Activated CD4-positive, alpha-beta T cell treated with anti-CD3 and anti-CD28 coated beads for 36 hours (primary cell): ENCODE data around the gene DLGAP1. TPM values are rescaled to one million over a fixed set of nuclear protein-coding genes. Genes with fewer than 3 reads are reported as not detected.
A peak's percentile ranks its signal among the peaks of the same experiment; 100 is the strongest.

Experiments
- ATAC-seq: fragments of 200-7000 bp; cut with Tn5 transposase; one replicate; pipeline ENCODE4 v1.10.0; 2021; ENCODE audit warnings: mild to moderate bottlenecking, moderate library complexity
- CTCF ChIA-PET: fragments of 350-600 bp; sonication (Branson Sonifier 250); formaldehyde crosslinking; loops from one replicate; lab custom pipeline; 2021; ENCODE audit warnings: antibody characterized with exemption; lab: Charles Lee
- POLR2A ChIA-PET: fragments of 350-600 bp; sonication (Branson Sonifier 250); formaldehyde crosslinking; loops from one replicate; lab custom pipeline; 2021; ENCODE audit warnings: antibody characterized with exemption, inconsistent platforms; lab: Charles Lee
- DNase-seq: peaks from one replicate; pipeline ENCODE4 v3.0.0-alpha.2; 2020
- H3K27ac Mint-ChIP-seq: one replicate; pipeline ENCODE4 v1.8.0; 2021; ENCODE audit warnings: mixed read lengths
- H3K27me3 Mint-ChIP-seq: one replicate; pipeline ENCODE4 v1.8.0; 2021; ENCODE audit warnings: mixed read lengths
- H3K36me3 Mint-ChIP-seq: one replicate; pipeline ENCODE4 v1.8.0; 2021; ENCODE audit warnings: low read depth, mixed read lengths
- H3K4me1 Mint-ChIP-seq: one replicate; pipeline ENCODE4 v1.8.0; 2021; ENCODE audit warnings: mixed read lengths
- H3K4me3 Mint-ChIP-seq: one replicate; pipeline ENCODE4 v1.8.0; 2021; ENCODE audit warnings: mild to moderate bottlenecking, moderate library complexity, mixed read lengths
- H3K9me3 Mint-ChIP-seq: one replicate; pipeline ENCODE4 v1.8.0; 2021; ENCODE audit warnings: low read depth, mixed read lengths
- intact Hi-C, 2 experiments: fragments of 100-400 bp; cut with DNase I in 1 of 2; cut with micrococcal nuclease in 1 of 2; formaldehyde crosslinking; loops; one replicate each; pipeline versions ENCODE4 v1.14.2 to v1.15.1; 2022 to 2024; cut with DNase I, micrococcal nuclease
- total RNA-seq, 2 experiments: library from RNA; stranded (reverse); gene quantifications; one replicate each; pipeline ENCODE4 v1.2.3, GENCODE V29; 2021

The DLGAP1 gene
- total RNA-seq, 2 experiments from 2014 or later: 0.14 TPM; not detected in 1

GRCh38 chr18:3471141-3471648 lies 983.9 kb downstream of the DLGAP1 start:
- Mint-ChIP-seq H3K36me3 (peaks cover 4% of the 10 kb centered on the region), H3K27ac (no peak overlapping the region), H3K4me1 (peaks cover 24% of the 10 kb centered on the region), H3K4me3 (no peak overlapping the region), H3K27me3 (peaks cover 2% of the 10 kb centered on the region), H3K9me3 (peaks cover 4% of the 10 kb centered on the region)
- ATAC-seq: no peak
- no peak for DNase-seq
- intact Hi-C loops: no loop called here
- ChIA-PET POLR2A (interaction anchor here (0.6 kb wide), 1 partner anchor 193 kb away, joined by 3 read pairs; no protein-coding TSS in a partner anchor), CTCF (interaction anchor here (0.6 to 1.2 kb wide), 4 partner anchors 16 to 1558 kb away, joined by 4 to 6 read pairs (median 4); no protein-coding TSS in a partner anchor)

GRCh38 chr18:3468833-3469232 lies 986.3 kb downstream of the DLGAP1 start:
- H3K27ac Mint-ChIP-seq: no peak overlapping the region

GRCh38 chr18:3468066-3468705 lies 986.9 kb downstream of the DLGAP1 start:
- H3K4me3 Mint-ChIP-seq: no peak overlapping the region
- DNase-seq (no peak), ATAC-seq (no peak)
- no peaks in the 10 kb centered on the region for H3K36me3 Mint-ChIP-seq
- ChIA-PET POLR2A (no interaction called here), CTCF (interaction anchor here (1.3 to 3.0 kb wide), 3 partner anchors 9 to 127 kb away, joined by 4 to 12 read pairs (median 4); no protein-coding TSS in a partner anchor)
- peaks cover 23% of the 10 kb centered on the region for H3K4me1 Mint-ChIP-seq
- intact Hi-C loops: no loop called here
- no peaks in the 10 kb centered on the region for H3K27me3 Mint-ChIP-seq
- H3K27ac Mint-ChIP-seq: no peak overlapping the region
- H3K9me3 Mint-ChIP-seq: no peaks in the 10 kb centered on the region

More at GRCh38 chr18:3468833-3469232, 986.3 kb downstream of the DLGAP1 start:
- intact Hi-C loops: no loop called here
- no peaks in the 10 kb centered on the region for H3K36me3 Mint-ChIP-seq
- H3K9me3 Mint-ChIP-seq: no peaks in the 10 kb centered on the region
- ChIA-PET CTCF (interaction anchor here (1.2 to 1.6 kb wide), 3 partner anchors 10 to 197 kb away, joined by 3 to 4 read pairs (median 3); no protein-coding TSS in a partner anchor), POLR2A (no interaction called here)
- DNase-seq (no peak), ATAC-seq (no peak)
- peaks cover 28% of the 10 kb centered on the region for H3K4me1 Mint-ChIP-seq
- H3K27me3 Mint-ChIP-seq: no peaks in the 10 kb centered on the region
- H3K4me3 Mint-ChIP-seq: no peak overlapping the region

- intact Hi-C loops: no loop called here
- peaks cover 26% of the 10 kb centered on the region for H3K4me1 Mint-ChIP-seq
- ChIA-PET CTCF (interaction anchor here (0.6 to 3.0 kb wide), 9 partner anchors 9 to 377 kb away, joined by 3 to 14 read pairs (median 4); no protein-coding TSS in a partner anchor), POLR2A (interaction anchor here (0.6 to 0.7 kb wide), 2 partner anchors 127 kb away, joined by 3 to 5 read pairs; no protein-coding TSS in a partner anchor)
- DNase-seq (peak; percentile 18), ATAC-seq (peak; percentile 68)
- no peak overlapping the region for H3K4me3 Mint-ChIP-seq
- H3K27ac Mint-ChIP-seq: no peak overlapping the region
- peaks cover 2% of the 10 kb centered on the region for H3K9me3 Mint-ChIP-seq
- H3K27me3 Mint-ChIP-seq: no peaks in the 10 kb centered on the region
- H3K36me3 Mint-ChIP-seq: peaks cover 8% of the 10 kb centered on the region
Observed at GRCh38 chr18:3466872-3467271, 988.2 kb downstream of the DLGAP1 start.

GRCh38 chr18:3466045-3466444 lies 989.1 kb downstream of the DLGAP1 start:
- H3K27ac Mint-ChIP-seq: no peak overlapping the region
- DNase-seq: no peak
- no peak for ATAC-seq
- no peak overlapping the region for H3K4me3 Mint-ChIP-seq
- ChIA-PET CTCF (interaction anchor here (0.6 to 3.0 kb wide), 8 partner anchors 8 to 203 kb away, joined by 3 to 14 read pairs (median 5); no protein-coding TSS in a partner anchor), POLR2A (interaction anchor here (0.7 kb wide), 1 partner anchor 128 kb away, joined by 5 read pairs; no protein-coding TSS in a partner anchor)
- peaks cover 14% of the 10 kb centered on the region for H3K36me3 Mint-ChIP-seq
- peaks cover 3% of the 10 kb centered on the region for H3K9me3 Mint-ChIP-seq
- intact Hi-C loops: no loop called here
- no peaks in the 10 kb centered on the region for H3K27me3 Mint-ChIP-seq
- peaks cover 26% of the 10 kb centered on the region for H3K4me1 Mint-ChIP-seq

- DNase-seq: no peak
- Mint-ChIP-seq H3K27ac (peak overlapping the region; percentile 39), H3K27me3 (no peaks in the 10 kb centered on the region), H3K9me3 (peaks cover 8% of the 10 kb centered on the region), H3K4me3 (no peak overlapping the region), H3K36me3 (peaks cover 37% of the 10 kb centered on the region), H3K4me1 (peaks cover 47% of the 10 kb centered on the region)
- ChIA-PET CTCF (interaction anchor here (0.6 to 5.2 kb wide), 4 partner anchors 10 to 202 kb away, joined by 3 to 30 read pairs (median 6); no protein-coding TSS in a partner anchor), POLR2A (interaction anchor here (0.6 kb wide), 3 partner anchors 69 to 106 kb away, joined by 3 to 5 read pairs (median 3); no protein-coding TSS in a partner anchor)
- no peak for ATAC-seq
- intact Hi-C loops: no loop called here
Observed at GRCh38 chr18:3463051-3463450, 992.1 kb downstream of the DLGAP1 start.

GRCh38 chr18:3461704-3462103 lies 993.4 kb downstream of the DLGAP1 start:
- ATAC-seq (no peak), DNase-seq (no peak)
- CTCF ChIA-PET: interaction anchor here (0.8 to 5.2 kb wide), 6 partner anchors 9 to 204 kb away, joined by 3 to 30 read pairs (median 5); no protein-coding TSS in a partner anchor
- H3K9me3 Mint-ChIP-seq: peaks cover 8% of the 10 kb centered on the region
- peaks cover 52% of the 10 kb centered on the region for H3K4me1 Mint-ChIP-seq
- H3K27me3 Mint-ChIP-seq: no peaks in the 10 kb centered on the region
- H3K4me3 Mint-ChIP-seq: no peak overlapping the region
- POLR2A ChIA-PET: no interaction called here
- peaks cover 49% of the 10 kb centered on the region for H3K36me3 Mint-ChIP-seq
- intact Hi-C loops: no loop called here
- peak overlapping the region; percentile 30 for H3K27ac Mint-ChIP-seq

GRCh38 chr18:3460823-3461398 lies 994.2 kb downstream of the DLGAP1 start:
- ChIA-PET CTCF (interaction anchor here (0.6 to 5.2 kb wide), 11 partner anchors 8 to 204 kb away, joined by 3 to 30 read pairs (median 4); no protein-coding TSS in a partner anchor), POLR2A (no interaction called here)

GRCh38 chr18:3458952-3459853 lies 995.9 kb downstream of the DLGAP1 start:
- ChIA-PET CTCF (interaction anchor here (0.6 to 5.2 kb wide), 12 partner anchors 10 to 217 kb away, joined by 3 to 30 read pairs (median 4); no protein-coding TSS in a partner anchor), POLR2A (interaction anchor here (0.5 to 2.8 kb wide), 8 partner anchors 8 to 498 kb away, joined by 3 to 17 read pairs (median 4); no protein-coding TSS in a partner anchor)
- H3K27ac Mint-ChIP-seq: peak overlapping the region; percentile 93
- H3K9me3 Mint-ChIP-seq: peaks cover 8% of the 10 kb centered on the region
- peak; percentile 48 for DNase-seq
- H3K27me3 Mint-ChIP-seq: no peaks in the 10 kb centered on the region
- peak; percentile 82 for ATAC-seq
- intact Hi-C loops: loop anchor here (1.0 to 2.0 kb wide), 5 partner anchors 14 to 82 kb away; no protein-coding TSS in a partner anchor
- H3K4me3 Mint-ChIP-seq: peak overlapping the region; percentile 38
- H3K4me1 Mint-ChIP-seq: peaks cover 66% of the 10 kb centered on the region
- H3K36me3 Mint-ChIP-seq: peaks cover 57% of the 10 kb centered on the region

More at GRCh38 chr18:3460823-3461398, 994.2 kb downstream of the DLGAP1 start:
- Mint-ChIP-seq H3K4me3 (no peak overlapping the region), H3K4me1 (peaks cover 52% of the 10 kb centered on the region), H3K27ac (peak overlapping the region; percentile 26), H3K27me3 (no peaks in the 10 kb centered on the region), H3K36me3 (peaks cover 56% of the 10 kb centered on the region), H3K9me3 (peaks cover 8% of the 10 kb centered on the region)
- DNase-seq: no peak
- intact Hi-C loops: no loop called here
- no peak for ATAC-seq

GRCh38 chr18:3458378-3458777 lies 996.7 kb downstream of the DLGAP1 start:
- Mint-ChIP-seq H3K4me3 (peak overlapping the region; percentile 38), H3K27me3 (no peaks in the 10 kb centered on the region), H3K4me1 (peaks cover 72% of the 10 kb centered on the region), H3K9me3 (peaks cover 8% of the 10 kb centered on the region), H3K36me3 (peaks cover 57% of the 10 kb centered on the region), H3K27ac (peak overlapping the region; percentile 93)
- ATAC-seq: no peak
- ChIA-PET CTCF (interaction anchor here (0.6 to 5.2 kb wide), 11 partner anchors 9 to 207 kb away, joined by 3 to 30 read pairs (median 4); no protein-coding TSS in a partner anchor), POLR2A (interaction anchor here (0.5 to 2.8 kb wide), 5 partner anchors 10 to 497 kb away, joined by 3 to 17 read pairs (median 5); no protein-coding TSS in a partner anchor)
- no peak for DNase-seq
- intact Hi-C loops: loop anchor here (2.0 kb wide), 4 partner anchors 14 to 82 kb away; no protein-coding TSS in a partner anchor
